Bone marrow (tissue), 2 donors: ENCODE results near the gene CDY1.
"Not testable (repeated sequence)": the region's sequence is repeated elsewhere in the genome, so short reads cannot be mapped to it uniquely, and the experiment has no call there.

Experiments used
- DNase-seq, 2 donors: peaks; one replicate each; lab custom pipeline; 2025; lab: John Stamatoyannopoulos, UW

The CDY1 gene, protein sequence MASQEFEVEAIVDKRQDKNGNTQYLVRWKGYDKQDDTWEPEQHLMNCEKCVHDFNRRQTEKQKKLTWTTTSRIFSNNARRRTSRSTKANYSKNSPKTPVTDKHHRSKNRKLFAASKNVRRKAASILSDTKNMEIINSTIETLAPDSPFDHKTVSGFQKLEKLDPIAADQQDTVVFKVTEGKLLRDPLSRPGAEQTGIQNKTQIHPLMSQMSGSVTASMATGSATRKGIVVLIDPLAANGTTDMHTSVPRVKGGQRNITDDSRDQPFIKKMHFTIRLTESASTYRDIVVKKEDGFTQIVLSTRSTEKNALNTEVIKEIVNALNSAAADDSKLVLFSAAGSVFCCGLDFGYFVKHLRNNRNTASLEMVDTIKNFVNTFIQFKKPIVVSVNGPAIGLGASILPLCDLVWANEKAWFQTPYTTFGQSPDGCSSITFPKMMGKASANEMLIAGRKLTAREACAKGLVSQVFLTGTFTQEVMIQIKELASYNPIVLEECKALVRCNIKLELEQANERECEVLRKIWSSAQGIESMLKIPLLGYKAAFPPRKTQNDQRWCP

DNA sequence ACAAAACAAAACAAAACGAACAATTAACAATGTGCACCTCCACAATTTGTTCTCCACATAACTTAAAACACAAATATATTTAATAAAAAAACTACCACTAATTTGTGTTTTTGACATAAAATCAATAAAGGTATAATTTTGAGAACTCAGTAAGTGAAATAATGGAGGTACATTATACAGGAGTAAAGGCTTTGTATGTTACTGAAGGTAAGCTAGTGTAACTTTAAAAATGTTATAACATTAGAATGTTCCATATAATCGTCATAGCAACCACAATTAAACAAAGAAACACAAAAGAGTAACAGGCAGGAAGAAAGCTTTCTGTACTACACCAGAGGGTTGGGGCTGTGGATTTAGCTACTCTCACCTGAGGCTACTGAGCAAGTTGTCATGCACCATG is at the start of gene CDY1:
Gene CDY1, plus strand, starts transcription at position 301 of the 400 bp plus-strand sequence. CDS start 326 bp downstream, outside the sequence.
- not testable (repeated sequence) for DNase-seq

DNA sequence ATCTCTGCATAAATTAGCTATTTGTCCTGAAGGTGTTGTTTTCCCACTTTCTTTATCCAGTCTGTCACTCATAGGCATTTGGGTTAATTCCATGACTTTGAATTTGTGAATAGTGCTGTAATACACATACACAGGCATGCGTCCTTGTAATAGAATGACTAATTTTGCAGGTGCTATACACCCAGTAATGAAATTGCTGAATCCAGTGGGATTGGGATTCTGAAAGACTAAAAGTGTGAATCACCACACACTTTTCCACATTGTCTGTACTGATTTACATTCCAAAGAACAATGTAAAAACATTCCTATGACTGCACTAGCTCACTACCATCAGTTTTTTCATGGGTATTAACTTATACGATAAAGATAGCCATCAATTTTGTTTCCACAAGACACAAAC is 28.6 kb upstream of the CDY1 start:
- DNase-seq, result not testable (repeated sequence)

DNA sequence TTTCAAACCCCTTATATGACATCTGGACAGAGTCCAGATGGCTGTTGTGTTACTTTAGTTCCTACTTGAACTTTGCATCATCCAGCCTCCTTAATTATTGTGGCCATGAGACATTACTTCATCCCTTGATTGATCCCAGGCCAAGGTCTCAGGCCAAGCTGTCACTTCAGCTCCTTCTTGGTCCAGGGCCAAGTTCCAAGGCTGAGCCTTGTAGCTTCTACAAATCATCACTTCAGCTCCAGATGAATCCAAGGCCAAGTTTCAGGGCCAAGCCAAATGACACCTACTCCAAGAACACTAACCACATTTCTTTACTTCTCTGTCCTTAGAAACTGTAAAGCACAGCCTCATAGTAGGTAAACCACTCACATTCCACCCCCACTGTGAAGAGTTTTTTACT is 1.7 kb upstream of the CDY1 start:
- DNase-seq, result not testable (repeated sequence)

DNA sequence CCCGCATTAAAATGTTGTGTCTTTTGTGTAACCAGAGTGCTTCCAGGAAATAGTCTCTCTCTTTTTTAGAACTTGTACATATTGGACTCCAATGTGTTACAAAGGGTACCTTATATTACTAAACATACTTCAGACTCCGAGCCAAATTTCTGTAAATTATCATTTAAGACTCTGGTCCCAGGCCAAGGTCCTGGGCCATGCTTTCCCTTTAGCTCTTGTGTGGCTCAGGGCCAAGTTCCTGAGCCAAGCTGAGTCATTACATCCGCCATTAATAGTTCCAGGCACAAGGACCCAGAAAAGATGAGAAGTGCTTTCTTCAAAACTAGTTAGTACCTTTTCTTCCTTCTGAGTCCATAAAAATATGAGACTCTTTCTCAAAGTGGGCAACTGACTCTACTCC is 4.6 kb downstream of the CDY1 start:
- not testable (repeated sequence) for DNase-seq

DNA sequence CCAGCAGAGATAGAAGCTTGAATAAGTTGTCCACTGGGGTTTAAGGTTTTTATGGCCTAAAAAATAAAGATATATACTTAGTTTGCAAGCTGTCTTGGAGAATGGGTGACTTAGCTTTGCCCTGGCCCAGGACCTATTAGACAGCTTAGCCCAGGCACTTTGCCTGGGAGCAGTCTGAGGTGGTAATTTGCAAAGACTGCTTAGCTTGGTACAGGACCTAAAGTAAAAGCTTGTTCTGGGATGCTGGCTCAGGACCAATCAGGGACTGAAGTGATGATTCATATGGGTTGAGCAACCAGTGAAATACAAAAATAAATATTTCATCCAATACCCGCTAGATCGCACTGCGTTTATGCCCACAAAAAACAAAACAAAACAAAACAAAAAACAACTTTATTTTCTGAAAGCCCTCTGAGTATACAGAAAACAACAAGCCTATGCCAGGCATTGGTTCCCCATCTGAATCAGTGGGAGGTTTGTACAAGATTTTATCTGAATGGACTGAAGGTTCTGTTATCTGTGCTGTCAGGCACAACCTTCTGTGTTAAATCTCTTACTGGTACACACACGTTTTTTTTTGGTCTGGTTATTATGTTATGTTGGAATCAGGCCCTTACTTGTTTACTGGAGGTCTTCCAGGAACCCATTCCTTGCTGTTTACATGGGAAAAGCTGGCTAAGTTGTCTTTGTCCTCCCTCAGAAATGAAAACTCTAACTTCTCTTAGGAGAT is 8.6 kb downstream of the CDY1 start:
- DNase-seq, result not testable (repeated sequence)

DNA sequence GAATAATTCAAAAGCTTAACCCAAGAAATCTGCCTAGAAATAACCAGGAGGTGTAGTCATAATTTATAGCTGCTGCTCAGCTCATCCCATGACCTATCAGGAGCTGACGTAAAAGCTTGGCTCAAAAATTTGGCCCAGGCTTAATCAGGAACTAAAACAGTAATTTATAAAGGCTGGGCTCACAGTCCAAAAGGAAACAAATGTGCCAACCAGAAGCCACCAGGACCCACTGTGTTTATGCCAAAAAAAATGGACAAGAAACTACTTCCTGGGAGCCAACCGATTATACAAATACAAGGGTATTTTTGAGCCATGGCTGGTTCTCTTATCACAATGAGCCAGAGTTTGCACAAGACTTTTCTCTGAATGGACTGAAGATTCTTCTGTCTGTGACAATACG is 17.9 kb downstream of the CDY1 start:
- not testable (repeated sequence) for DNase-seq

DNA sequence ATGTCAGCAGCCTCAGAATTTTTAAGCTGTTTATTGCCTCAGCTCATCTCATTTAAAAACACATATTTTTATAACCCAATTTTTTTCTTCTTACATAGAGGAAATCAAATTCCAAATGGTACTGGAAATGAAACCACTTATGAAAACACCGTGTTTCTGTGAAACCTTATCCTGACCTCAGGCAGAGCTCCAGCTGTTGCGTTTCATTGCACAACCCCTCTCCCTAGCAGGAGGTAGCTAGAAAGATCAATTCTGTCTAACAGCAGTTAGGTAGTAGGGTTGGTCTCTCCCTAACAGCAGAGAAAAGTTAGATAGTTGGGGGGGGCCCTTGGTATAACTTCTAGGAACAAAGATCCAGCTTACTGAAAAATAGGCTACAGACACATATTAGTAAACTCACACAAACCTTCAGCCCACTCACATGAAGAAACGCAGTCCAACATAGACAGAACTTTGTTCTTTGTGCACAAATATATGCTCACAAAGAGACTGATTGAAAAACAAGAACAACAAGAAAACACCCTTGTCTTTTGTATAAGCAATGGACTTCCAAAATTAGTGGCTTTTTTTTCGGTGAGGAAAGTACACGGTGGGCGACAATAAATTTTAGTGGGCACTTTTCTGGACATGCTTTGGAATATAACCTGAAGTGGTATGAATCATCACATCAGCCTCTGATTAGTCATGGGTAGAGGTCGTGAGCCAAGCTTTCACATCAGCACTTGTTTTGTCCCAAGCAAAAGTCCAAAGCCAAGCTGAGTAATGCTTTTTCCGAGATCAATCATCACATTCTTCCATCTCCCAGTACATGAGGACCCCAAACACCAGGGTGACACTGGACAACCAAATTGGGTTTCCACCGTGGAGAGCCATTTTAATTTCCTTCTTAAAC is 21.4 kb downstream of the CDY1 start:
- DNase-seq, result not testable (repeated sequence)
